ENCODE data around the gene PCCA.
A peak's percentile ranks its signal among the peaks of the same experiment; 100 is the strongest.

Gene PCCA

GRCh38 chr13:100323937-100324336 is 235.0 kb downstream of the PCCA start:
- DNase-seq (ENCODE audit: low read depth): no peak
- no peak overlapping the region for H3K4me3 ChIP-seq (replicated peaks; ENCODE audit: low read depth, low read length)
- TF ChIP-seq, protein P1, sequence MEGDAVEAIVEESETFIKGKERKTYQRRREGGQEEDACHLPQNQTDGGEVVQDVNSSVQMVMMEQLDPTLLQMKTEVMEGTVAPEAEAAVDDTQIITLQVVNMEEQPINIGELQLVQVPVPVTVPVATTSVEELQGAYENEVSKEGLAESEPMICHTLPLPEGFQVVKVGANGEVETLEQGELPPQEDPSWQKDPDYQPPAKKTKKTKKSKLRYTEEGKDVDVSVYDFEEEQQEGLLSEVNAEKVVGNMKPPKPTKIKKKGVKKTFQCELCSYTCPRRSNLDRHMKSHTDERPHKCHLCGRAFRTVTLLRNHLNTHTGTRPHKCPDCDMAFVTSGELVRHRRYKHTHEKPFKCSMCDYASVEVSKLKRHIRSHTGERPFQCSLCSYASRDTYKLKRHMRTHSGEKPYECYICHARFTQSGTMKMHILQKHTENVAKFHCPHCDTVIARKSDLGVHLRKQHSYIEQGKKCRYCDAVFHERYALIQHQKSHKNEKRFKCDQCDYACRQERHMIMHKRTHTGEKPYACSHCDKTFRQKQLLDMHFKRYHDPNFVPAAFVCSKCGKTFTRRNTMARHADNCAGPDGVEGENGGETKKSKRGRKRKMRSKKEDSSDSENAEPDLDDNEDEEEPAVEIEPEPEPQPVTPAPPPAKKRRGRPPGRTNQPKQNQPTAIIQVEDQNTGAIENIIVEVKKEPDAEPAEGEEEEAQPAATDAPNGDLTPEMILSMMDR (IDR thresholded peaks at IDR 0.05; ENCODE audit: low read length, missing control alignments): no peak

- TF ChIP-seq, protein P1 (IDR thresholded peaks at IDR 0.05; ENCODE audit: low read length, missing control alignments): no peak
- DNase-seq (ENCODE audit: low read depth): peak; percentile 18
- no peak overlapping the region for H3K4me3 ChIP-seq (replicated peaks; ENCODE audit: low read depth, low read length)
Observed at GRCh38 chr13:100330662-100331061, 241.8 kb downstream of the PCCA start.

- TF ChIP-seq, protein P1 (IDR thresholded peaks at IDR 0.05; ENCODE audit: low read length, missing control alignments): no peak
- no peak for DNase-seq (ENCODE audit: low read depth)
Observed at GRCh38 chr13:100333141-100333540, 244.2 kb downstream of the PCCA start.

GRCh38 chr13:100334214-100334613 is 245.3 kb downstream of the PCCA start:
- H3K4me3 ChIP-seq (replicated peaks; ENCODE audit: low read depth, low read length): no peak overlapping the region
- DNase-seq (ENCODE audit: low read depth): no peak
- TF ChIP-seq, protein P1 (IDR thresholded peaks at IDR 0.05; ENCODE audit: low read length, missing control alignments): no peak

More at GRCh38 chr13:100333141-100333540, 244.2 kb downstream of the PCCA start:
- no peak overlapping the region for H3K4me3 ChIP-seq (replicated peaks; ENCODE audit: low read depth, low read length)

GRCh38 chr13:100336795-100337516 is 248.1 kb downstream of the PCCA start:
- TF ChIP-seq, protein P1 (IDR thresholded peaks at IDR 0.05; ENCODE audit: low read length, missing control alignments): no peak
- H3K4me3 ChIP-seq (replicated peaks; ENCODE audit: low read depth, low read length): no peak overlapping the region
- DNase-seq (ENCODE audit: low read depth): no peak

GRCh38 chr13:100338275-100338674 is 249.4 kb downstream of the PCCA start:
- H3K4me3 ChIP-seq (replicated peaks; ENCODE audit: low read depth, low read length): no peak overlapping the region
- DNase-seq (ENCODE audit: low read depth): peak; percentile 10
- TF ChIP-seq, protein P1 (IDR thresholded peaks at IDR 0.05; ENCODE audit: low read length, missing control alignments): no peak

GRCh38 chr13:100339411-100339940 is 250.6 kb downstream of the PCCA start:
- TF ChIP-seq, protein P1 (IDR thresholded peaks at IDR 0.05; ENCODE audit: low read length, missing control alignments): no peak
- no peak for DNase-seq (ENCODE audit: low read depth)
- no peak overlapping the region for H3K4me3 ChIP-seq (replicated peaks; ENCODE audit: low read depth, low read length)

Data from fibroblast of pulmonary artery (primary cell).